Measurements from ENCODE around the gene ISYNA1. TPM values are rescaled to one million over a fixed set of nuclear protein-coding genes. Genes with fewer than 3 reads are reported as not detected.

Gene ISYNA1
- total RNA-seq, 1 donor from 2014 or later, result 153 TPM

DNA sequence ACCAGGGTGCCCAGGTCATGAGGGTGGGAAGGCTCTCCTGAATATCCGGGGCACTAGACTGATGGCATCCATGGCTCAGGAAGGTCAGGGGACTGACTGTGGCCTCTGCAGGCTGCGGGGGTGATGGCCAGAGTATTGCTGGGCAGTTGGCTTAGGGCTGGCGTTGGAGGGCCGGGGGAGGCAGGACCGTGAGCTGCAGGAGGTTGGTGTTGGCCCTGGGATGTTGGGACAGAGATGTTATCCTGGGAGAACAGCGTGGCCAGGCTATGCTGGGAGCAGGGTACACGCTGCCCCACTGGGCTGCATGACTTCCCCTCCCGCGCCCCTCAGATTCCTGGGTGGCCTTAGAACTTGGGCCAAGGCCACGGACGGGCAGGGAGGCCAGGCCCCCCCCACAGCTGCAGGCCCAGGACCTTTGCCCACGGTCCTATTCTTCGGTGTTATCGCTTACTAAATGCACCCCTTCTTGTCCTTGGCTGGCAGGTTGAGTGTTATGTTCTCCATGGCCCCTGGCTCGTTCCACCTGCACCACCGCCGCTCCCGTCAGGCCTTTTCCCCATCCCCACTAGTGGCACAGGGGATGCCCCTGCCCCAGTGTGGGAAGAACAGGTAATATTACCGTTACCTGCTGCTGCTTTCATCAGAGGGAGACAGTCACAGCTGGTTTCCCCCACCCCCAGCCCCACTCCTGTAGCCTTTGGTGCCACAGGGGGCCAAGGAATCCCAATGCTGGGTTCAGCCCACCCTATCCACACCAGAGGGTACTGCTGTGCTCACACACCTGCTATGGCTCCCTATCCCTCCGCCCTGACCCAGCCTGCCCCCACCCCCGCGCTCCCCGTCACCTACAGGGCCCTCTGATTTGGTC is 3.2 kb upstream of the ISYNA1 start:
- Histone ChIP-seq H3K4me3 (ENCODE audit: insufficient read depth, low read depth, low read length) (no peak overlapping the region), H3K9me3 (ENCODE audit: insufficient read depth, low read depth, low read length) (no peaks in the 10 kb centered on the region), H3K4me1 (ENCODE audit: insufficient read depth, low read length) (peaks cover 30% of the 10 kb centered on the region), H3K27me3 (ENCODE audit: insufficient read depth, low read length) (no peaks in the 10 kb centered on the region), H3K79me2 (ENCODE audit: insufficient read depth, low read length) (no peaks in the 10 kb centered on the region), H3K4me2 (ENCODE audit: low read length) (no peak overlapping the region), H3K27ac (ENCODE audit: low read depth, low read length) (no peak overlapping the region), H3K9ac (ENCODE audit: low read length) (no peak overlapping the region), H3K36me3 (ENCODE audit: insufficient read depth, low read length) (no peaks in the 10 kb centered on the region), H4K20me1 (ENCODE audit: insufficient read depth, low read length) (peaks cover 57% of the 10 kb centered on the region), H2AFZ (ENCODE audit: low read depth, low read length) (no peak overlapping the region)
- Mint-ChIP-seq H3K4me1 (ENCODE audit: low read depth, unreplicated experiment) (peaks cover 23% of the 10 kb centered on the region), H3K27ac (ENCODE audit: unreplicated experiment) (peak overlapping the region; percentile 18), H3K36me3 (ENCODE audit: low read depth, unreplicated experiment) (peaks cover 10% of the 10 kb centered on the region), H3K27me3 (ENCODE audit: low read depth, unreplicated experiment) (no peaks in the 10 kb centered on the region), H3K9me3 (ENCODE audit: unreplicated experiment) (no peaks in the 10 kb centered on the region), H3K4me3 (ENCODE audit: unreplicated experiment) (no peak overlapping the region)
- no peak for TF ChIP-seq EZH2 (IDR thresholded peaks at IDR 0.05; ENCODE audit: insufficient read depth, low read length)
- TF ChIP-seq, protein P1, sequence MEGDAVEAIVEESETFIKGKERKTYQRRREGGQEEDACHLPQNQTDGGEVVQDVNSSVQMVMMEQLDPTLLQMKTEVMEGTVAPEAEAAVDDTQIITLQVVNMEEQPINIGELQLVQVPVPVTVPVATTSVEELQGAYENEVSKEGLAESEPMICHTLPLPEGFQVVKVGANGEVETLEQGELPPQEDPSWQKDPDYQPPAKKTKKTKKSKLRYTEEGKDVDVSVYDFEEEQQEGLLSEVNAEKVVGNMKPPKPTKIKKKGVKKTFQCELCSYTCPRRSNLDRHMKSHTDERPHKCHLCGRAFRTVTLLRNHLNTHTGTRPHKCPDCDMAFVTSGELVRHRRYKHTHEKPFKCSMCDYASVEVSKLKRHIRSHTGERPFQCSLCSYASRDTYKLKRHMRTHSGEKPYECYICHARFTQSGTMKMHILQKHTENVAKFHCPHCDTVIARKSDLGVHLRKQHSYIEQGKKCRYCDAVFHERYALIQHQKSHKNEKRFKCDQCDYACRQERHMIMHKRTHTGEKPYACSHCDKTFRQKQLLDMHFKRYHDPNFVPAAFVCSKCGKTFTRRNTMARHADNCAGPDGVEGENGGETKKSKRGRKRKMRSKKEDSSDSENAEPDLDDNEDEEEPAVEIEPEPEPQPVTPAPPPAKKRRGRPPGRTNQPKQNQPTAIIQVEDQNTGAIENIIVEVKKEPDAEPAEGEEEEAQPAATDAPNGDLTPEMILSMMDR (IDR thresholded peaks at IDR 0.05; ENCODE audit: insufficient read depth, low read depth, low read length), result no peak
- DNase-seq (ENCODE audit: low read depth) (no peak), FAIRE-seq (no peak)

DNA sequence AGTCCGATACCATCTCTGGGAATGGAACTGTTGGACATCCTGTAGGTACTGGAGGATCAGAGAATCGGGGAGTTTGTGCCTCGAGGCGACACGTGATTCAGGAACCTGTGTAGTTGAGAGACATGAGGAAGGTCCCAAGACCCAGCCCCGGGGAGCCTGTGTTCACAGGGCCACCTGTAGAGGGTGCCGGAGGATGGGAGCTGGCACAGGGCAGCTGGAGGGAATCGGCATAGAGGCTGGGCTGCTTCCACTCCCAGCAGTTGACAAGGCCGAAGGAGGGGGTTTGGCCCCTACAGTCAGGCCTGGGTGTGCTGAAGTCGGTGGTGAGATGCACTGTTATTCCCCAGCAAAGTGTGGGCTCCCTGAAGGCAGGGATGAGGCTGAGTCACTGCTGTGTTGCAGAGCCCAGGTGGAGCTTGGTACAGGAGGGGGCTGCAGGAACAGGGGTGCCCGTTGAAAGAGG is 2.5 kb upstream of the ISYNA1 start:
- no peak overlapping the region for H3K27ac Mint-ChIP-seq (ENCODE audit: unreplicated experiment)

More for the DNA sequence above, 2.5 kb upstream of the ISYNA1 start:
- Mint-ChIP-seq H3K36me3 (ENCODE audit: low read depth, unreplicated experiment) (peaks cover 11% of the 10 kb centered on the region), H3K4me3 (ENCODE audit: unreplicated experiment) (peak overlapping the region; percentile 54), H3K4me1 (ENCODE audit: low read depth, unreplicated experiment) (peaks cover 23% of the 10 kb centered on the region), H3K9me3 (ENCODE audit: unreplicated experiment) (no peaks in the 10 kb centered on the region), H3K27me3 (ENCODE audit: low read depth, unreplicated experiment) (no peaks in the 10 kb centered on the region)
- FAIRE-seq (no peak), DNase-seq (ENCODE audit: low read depth) (no peak)
- Histone ChIP-seq H3K36me3 (ENCODE audit: insufficient read depth, low read length) (no peaks in the 10 kb centered on the region), H3K9me3 (ENCODE audit: insufficient read depth, low read depth, low read length) (no peaks in the 10 kb centered on the region), H3K4me3 (ENCODE audit: insufficient read depth, low read depth, low read length) (no peak overlapping the region), H2AFZ (ENCODE audit: low read depth, low read length) (no peak overlapping the region), H3K79me2 (ENCODE audit: insufficient read depth, low read length) (no peaks in the 10 kb centered on the region), H3K4me1 (ENCODE audit: insufficient read depth, low read length) (peaks cover 30% of the 10 kb centered on the region), H3K4me2 (ENCODE audit: low read length) (no peak overlapping the region), H3K27ac (ENCODE audit: low read depth, low read length) (no peak overlapping the region), H4K20me1 (ENCODE audit: insufficient read depth, low read length) (peaks cover 56% of the 10 kb centered on the region), H3K9ac (ENCODE audit: low read length) (no peak overlapping the region), H3K27me3 (ENCODE audit: insufficient read depth, low read length) (no peaks in the 10 kb centered on the region)
- TF ChIP-seq, protein P1 (IDR thresholded peaks at IDR 0.05; ENCODE audit: insufficient read depth, low read depth, low read length), result no peak
- TF ChIP-seq EZH2 (IDR thresholded peaks at IDR 0.05; ENCODE audit: insufficient read depth, low read length), result no peak

Data from astrocyte (in vitro differentiated cells and primary cell).